NCI-H748 treated with DMSO at 0.1 percent for 48 hours (cell line): ENCODE data around the gene CROCC2.

Experiments
- DNase-seq: peaks from one replicate; lab custom pipeline; 2025; lab: John Stamatoyannopoulos, UW

The CROCC2 gene

DNA sequence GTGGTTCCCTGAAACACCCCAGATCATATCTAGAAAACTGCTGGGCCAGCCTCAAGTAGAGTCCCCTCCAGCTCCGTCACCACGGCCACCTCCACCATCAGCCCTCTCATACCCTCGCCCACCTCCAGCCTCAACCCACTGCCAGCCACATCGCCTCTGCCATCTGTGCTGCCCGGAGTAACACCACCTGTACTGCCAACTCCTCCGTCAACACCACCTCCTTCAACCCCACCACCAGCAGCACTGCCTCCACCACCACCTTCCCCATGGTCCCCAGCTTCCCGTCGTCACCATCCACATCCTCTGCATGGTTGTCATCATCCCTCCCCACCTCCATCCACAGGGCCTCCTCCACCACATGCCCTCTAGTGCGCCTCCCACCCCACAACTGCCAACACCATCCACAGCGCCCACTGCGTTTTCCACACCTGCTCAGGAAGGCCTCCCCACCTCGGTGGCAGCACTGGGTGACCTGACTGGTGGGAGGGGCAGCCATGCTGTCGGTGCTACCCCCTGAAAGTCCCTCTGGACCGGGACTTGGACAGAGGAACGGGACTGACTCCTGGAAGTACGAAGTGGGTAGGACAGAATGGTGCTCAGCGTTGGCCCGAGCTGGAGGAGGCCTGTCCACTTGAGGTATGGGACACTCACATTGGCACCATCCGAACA, 93.9 kb downstream of the CROCC2 start:
- DNase-seq: no peak

DNA sequence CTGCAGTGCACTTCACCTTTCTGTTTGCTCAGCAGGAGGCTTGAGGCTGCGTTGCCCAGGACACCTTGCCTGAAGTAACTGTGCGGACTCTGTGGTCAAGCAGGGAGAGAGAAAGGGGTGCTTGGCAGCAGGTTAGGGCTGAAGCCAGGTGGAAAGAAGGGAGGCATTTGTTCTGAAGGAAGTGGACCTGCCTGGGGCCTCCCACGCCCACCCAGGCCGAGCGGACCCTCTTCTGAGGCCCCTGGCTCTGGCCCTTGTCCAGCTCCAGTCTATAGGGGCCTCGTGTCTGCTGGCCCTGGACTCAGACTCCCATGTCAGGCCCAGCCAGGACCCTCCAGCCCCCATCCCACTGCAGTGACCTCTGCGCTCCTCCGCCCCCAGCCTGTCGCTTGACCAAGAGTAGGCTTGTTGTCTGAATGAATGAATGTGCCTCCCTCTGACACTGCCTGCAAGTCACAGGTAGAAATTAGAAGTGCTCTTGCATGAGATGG, 94.7 kb downstream of the CROCC2 start:
- DNase-seq: no peak

DNA sequence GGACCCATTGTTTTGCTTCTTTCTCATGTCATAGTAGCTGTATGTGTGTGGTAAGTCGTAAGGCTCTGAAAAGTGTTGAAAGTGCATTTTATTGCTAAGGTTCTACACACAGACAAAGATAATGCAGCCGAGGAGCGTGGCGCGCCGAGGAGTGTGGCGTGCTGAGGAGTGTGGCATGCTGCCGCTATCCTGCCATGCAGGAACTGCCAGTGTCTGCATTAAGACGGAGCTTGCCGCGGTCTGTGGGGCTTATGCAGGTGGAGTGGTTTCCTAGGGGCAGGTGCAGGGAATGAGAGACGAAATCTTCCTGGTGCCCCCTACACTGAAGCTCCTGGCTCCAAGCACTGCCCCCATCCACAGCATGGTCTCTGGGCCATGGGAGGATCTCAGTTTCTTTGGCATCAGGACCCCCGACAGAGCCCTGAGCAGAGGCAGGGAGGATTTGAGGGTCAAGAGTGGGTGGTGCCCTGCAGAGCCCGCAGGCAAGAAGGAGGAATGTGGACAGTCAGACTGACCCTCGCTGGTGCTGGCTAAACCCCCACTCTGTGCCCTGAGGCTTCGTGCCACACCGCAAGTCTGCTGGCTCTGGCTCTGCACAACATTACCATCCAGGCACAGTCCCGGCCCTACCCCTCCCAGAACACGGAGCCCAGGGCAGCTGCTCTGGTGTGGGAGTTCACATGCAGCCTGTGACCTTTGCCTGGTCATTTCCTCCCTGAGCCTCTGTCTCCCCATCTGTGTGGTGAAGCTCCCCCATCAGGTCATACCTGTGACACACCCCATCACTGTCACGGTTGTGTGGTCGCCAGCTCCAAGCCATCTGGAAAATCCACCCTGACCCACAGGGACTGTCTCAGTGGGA, 95.5 kb downstream of the CROCC2 start:
- no peak for DNase-seq

DNA sequence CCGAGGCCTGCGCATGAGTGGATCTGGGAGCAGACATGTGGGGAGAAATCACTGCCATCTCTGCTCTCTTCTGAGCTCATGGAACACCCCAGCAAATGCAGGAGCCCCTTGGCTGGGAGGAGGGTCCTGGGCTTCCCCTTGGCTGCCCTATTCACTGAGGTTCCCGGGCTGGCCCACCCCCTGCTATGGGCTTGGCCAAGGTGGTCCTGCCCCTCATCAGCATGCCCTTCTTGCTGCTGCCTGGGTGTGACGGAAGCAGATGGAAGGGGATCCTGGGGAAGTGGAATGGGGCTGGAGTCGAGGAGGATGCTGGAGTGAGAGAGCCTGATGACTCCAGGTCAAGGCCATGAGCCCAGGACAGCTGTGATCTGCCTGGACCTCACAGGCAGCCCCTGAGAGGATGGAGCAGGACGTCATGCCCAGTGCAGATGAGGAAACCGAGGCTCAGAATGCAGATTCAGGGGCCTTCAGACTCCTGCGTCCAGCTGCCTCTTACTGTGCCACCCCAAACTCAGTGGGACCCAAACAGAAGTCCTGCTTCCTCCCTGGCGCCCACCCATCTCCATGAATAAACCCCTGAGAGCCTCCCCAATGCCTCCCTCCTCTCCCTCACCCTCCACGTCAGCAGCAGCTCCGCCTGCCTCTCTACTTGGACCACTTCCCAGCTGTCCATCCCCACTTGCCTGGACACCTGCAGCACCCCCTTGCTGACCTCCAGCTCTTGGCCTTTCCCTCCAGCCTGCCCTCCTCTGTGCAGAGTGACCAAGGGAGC, 96.3 kb downstream of the CROCC2 start:
- DNase-seq: no peak

DNA sequence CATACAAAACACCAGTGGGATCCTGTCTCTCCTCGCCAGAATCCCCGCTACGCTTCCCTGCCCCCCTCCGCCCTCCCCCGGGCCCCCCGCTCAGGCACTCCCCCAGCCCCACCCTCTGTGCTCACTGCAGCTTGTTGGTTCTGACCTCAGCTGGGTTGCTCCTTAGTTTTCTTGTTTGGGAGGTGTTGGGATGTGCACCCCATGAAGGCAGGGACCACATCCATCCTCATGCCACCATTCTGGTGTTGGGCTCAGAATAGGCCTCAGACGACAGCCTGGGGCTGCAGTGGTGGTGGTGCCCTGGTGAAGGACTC, 96.9 kb downstream of the CROCC2 start:
- no peak for DNase-seq

DNA sequence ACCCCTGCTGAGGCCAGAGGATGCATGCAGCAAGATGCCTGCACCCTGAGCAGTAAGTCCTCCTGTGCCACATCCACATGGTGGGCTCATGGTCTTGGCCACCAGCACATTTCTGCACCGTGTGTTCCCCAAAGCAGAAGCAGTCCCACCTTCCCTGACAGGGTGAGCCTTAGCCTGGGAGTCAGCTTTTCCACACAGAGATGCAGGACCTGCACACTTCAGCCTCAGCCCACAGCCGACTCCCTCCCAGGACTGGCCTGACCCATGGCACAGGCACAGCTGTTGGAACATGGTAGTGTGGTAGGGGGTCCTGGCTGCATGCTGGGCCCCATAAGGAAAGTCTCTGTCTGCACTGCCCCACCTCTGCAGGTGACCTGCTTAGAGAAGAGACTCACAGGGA, 97.2 kb downstream of the CROCC2 start:
- no peak for DNase-seq

DNA sequence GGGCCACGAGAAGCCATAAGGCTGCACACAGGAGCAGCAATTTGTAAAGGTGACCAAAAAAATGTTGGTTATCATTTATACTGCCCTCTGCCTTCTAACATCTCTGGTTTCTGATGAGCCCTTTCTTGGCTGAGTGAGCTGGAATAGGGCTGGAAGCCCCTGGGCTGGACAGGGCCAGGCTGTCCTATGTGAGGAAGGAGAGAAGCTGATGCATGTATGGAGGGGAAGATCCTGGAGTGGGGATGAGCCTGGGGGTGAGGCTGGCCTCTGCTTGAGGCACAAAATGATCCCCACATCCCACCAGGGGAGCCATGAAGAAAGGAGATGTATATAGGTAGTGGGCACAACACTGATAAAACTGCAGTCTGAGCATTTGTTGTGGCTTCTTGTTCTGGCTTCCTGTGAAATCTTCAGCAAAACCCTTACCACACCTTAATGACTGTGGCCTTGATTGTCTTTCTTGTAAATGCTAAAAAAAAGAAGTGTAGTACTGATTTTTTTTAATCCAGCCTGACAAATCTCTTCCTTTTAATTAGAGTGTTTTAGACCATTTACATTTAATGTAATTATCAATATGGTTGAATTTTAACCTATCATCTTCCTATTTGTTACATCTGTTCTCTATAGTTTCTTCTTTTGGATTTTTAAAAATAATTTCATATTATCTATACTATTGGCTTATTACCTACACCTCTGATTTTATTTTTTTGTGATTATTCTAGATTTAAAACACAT, 97.9 kb downstream of the CROCC2 start:
- no peak for DNase-seq

DNA sequence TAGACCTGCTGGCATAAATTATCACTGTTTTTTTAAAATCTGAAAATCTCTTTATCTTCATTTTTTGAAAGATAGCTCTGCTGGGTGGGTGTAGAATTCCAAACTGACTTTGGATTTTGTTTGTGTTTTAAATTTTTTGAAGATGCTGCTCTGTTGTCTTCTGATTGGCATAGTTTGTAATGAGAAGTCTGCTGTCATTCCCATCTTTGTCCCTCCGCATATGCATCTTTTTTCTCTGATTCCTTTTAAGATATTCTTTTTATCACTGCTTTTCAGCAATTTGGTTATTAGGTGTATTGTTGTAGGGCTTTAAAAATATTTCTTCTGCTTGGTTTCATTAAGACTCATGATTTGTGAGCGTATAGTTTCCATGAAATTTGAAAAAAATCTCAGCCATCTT, 99.4 kb downstream of the CROCC2 start:
- DNase-seq: no peak

DNA sequence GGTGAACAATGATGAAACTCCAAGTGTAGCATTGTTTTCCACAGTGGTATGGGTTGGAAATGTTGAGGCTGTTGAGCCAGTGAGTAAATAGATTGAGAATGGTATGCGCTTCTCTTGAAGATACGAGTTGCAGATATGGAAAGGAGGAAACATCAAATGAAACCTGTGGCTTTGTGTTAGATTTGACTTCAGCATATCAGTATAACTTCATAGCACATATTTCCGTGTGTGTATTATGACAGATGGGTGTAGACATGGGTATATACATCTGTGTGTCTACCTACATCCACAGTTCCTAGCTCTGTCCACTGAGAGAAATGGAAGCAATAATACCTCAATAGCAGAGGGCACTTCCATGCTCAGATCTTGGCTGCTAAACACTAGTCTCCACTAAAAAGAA, 100.3 kb downstream of the CROCC2 start:
- no peak for DNase-seq

DNA sequence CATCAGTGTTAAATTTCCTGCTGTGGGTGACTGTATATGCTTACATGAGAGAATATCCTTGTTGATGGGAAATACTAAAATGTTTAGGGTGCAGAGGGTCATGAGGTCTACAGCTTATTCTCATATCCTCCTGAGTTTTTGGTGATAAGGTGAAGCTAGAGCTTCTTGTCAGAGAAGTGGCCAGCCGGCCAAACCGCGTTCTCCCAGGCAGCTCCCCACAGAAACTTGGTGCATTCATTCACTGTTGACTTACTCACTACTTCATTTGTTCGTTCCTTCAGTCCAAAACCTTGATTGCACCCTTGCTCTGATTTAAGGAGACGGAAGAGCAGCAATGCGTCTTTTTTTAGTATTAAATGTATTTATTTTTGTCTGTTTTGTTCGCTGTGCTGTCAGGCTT, 101.0 kb downstream of the CROCC2 start:
- DNase-seq: no peak

DNA sequence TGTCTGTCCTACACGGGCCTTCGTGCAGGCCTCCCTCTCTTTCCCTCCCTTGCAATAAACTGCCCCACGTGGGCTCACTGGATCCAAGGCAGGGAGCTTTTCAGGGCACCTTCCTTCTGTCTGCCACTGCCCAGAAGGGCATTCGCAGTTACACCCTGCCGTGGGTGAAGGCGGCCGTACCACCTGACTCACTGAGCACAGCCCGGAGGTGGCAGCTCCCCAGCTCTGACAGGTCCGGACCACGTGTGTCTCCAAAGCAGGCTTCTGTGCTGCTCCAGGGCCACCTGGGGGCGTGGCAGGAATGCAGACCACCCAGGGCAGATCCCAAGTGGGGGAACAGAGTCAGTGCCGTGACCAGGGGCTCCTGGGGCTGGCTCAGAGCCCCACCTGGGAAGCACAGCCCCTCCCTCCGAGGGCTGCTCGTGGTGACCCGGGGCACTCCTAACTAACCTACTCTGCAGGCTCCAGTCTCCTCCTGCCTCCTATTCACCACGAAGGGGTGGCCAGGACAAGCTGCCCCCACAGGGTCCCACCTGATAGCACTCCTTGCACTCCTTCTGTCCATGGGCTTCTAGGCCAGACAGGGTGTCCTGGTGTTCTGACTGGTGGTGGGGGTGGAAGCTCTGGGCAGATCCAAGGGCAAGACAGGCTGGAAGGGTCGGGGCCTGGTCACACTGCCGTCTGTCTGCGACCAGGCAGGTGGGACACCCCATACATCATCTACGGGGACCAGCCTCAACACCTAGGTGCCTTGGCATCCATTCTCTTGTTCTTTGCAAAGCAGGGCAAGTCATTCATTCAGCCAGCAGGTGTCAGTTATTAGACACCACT, 102.0 kb downstream of the CROCC2 start:
- DNase-seq: no peak

DNA sequence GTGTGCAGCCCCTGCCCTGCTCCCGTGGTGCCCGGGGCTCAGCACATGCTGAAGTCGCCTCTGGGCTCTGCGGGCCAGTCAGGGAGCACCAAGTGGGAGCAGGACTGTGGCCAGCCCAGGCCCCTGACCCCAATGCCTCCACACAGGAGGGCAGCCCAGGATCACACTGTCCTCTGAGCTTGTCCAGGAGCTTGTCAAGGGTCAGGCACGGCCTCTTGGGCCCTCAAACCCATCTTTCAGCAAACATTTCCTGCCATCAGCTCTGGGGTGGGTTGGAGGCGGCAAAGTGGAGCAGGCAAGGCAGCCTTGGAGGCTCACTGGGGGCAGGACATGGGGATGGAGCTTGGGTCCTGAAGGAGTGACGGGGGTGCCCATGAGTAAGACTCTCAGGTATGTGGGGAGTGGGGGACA, 102.6 kb downstream of the CROCC2 start:
- DNase-seq: no peak

DNA sequence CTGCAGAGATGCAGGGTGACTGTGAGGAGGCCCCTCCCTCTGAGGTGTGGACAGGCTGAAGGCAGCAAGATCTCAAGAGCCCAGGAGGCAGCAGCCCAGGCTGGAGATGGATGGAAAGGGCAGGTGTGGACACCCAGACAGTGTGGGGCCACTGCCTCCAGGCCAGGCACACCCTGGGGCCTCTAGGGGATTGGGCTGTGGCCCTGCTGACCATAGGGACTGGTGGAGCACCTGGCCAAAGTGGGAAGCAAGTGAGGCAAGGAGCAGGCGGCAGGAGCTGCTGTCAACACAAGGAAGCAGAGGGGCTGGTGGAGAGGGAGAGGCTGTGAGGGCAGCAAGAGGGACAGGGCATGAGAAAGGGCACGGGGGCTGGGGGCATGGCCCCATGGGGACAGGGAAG, 103.1 kb downstream of the CROCC2 start:
- DNase-seq: no peak

DNA sequence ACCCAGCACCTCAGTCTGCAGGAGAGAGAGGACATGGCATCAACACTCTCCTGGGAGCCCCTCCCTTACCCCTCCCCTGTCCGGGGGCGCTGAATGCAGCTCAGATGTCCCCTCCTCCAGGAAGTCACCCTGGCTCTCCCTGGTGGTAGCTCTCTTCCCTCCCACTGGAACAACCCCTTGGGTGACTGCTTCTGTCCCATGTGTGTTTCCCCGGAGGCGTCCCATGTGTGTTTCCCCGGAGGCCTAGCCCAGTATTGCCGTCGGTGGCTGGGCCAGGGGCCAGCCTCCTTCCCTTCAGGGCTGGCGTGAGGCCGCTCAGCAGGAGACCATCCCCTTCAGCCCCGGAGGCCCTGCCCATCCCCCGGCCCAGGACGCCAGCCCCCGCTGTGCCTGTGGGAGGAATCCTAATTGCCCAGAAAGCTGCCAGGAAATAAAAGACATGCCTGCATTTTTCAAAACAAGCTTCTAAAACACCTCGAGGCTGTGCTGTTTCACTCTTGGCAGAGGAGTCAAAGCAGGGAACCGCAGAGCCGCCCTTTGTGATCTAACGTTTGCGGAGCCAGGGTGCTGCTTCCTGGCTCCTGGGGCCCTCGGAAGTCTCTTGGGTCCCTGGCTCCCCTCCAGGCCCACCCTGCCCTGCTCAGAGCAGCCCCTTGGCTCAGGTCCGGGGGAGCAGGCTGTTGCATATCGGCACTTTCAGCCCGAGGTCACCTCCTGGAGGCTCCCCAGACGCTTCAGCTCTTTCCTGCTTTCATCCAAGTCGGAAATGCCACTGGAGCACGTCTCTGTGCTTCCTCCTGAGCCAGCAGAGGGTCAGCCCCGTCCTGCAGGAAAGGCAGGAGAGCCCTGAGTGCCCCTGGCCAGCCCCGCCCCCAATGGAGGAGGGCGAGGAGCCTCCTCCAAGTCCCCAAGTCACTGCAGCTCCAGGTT, 103.7 kb downstream of the CROCC2 start:
- DNase-seq: no peak

DNA sequence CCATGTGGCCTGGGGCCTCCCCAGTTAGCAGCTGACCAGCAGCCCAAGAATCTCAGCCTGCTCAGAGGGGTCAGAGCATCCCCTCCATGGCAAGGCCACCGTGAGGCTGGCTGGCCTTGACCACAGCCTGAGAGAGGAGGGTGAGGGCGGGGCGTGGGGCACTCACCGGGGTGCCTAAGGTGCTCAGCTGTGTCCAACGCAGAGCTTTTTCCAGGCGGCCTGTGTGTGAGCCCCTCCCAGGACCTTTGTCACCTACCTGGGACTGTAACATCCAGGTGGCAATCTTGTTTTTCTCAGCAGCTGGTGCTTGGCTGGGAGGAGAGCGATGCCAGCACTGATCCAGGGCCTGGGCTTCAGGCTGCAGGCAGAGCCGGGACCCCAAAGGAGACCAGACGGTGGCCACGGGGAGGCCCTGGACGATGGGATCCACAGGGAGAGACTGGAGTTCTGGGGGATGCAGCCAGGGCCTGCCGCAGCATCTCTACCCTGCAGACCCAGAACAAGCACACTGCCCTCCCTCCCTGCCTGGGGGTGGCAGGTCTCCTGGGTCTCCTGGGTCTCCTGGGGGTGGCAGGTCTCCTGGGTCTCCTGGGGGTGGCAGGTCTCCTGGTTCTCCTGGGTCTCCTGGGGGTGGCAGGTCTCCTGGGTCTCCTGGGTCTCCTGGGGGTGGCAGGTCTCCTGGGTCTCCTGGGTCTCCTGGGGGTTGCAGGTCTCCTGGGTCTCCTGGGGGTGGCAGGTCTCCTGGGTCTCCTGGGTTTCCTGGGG, 104.6 kb downstream of the CROCC2 start:
- DNase-seq: no peak

DNA sequence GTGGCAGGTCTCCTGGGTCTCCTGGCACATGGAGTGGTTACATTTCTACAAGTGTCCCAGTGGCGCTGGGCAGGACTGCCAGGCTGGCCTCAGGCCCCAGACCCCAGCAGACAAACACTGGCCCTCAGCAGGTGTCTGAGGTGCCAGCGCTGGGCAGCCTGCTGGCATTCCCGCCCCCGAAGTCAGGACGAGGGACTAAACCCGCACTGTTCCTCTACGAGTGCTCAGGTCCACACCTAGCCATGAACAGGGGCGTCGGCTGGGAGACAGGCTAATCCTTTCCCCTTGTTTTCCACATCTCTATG, 105.1 kb downstream of the CROCC2 start:
- DNase-seq: no peak

DNA sequence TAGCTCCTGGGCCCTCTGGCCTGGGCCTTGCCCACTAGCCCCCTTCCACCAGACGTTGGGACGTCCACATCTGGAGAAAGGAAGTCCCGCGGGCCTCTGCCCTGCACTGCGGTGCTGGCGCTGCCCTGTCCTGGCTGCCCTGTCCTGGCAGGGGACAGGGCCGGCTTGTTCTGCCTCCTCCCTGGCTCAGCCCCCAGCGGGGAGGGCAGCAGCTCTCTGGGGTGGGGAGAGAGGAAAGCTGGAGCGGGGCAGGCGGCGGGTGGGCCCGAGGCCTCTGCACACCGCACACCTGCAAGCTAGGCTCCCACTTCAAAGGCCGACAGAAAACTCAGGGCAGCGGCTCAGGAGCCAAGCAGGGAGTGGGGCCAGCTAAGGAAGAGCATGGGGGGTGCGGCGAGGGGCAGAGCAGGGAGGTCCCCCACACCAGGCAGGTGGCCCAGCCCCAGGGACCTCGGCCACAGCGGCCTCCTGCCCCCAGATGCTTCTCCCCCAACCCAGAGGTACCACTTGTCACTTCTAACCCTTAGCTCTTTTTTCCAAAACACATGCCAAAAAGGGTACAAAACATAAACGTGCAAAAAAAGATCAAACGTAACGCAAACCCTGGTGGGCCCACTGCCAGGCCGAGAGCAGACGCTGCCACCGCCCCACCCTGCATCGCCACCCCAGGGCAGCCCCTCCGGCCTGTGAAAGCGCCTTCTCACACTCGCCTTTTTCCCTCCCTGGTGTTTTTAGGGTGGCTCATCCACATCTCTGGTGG, 105.8 kb downstream of the CROCC2 start:
- DNase-seq: no peak

DNA sequence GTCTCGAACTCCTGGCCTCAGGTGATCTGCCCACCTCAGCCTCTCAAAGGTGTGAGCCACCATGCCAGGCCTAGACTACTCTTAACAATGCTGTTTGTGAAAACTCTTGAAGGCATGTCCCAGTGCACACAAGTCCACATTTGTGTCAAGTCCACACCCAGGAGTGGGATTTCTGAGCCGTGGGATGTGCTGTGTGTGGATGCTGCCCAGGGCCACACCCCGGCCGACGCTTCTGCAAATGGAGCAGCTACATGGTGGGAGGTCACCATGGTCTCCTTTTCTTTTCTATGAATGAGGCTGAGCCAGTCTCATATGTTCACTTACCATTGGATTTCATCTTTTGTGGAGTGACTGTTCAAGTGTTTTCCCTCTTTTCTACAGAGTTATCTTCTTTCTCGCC, 108.1 kb downstream of the CROCC2 start:
- DNase-seq: no peak

DNA sequence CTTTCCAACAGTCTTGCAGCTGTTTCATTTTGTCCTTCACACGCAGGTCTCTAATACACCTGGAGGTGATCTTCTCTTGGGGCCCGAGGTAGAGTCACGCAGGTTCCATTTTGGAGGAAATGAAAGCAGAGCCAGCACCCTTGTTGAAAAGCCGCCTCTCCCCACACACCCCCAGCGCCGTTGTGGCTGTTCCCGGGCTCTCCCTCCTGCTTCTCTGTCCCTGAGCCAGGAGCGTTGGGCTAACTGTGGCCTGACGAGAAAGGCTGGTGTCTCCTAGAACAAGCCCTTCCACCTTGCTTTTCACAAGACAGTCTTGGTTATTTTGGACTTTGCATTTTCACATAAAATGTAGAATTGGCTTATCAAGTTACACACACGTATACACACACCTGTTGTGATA, 108.6 kb downstream of the CROCC2 start:
- DNase-seq: no peak
